ENCODE measurements around the gene ONECUT3. TPM values are rescaled to one million over a fixed set of nuclear protein-coding genes. Genes with fewer than 3 reads are reported as not detected.

Gene ONECUT3
- total RNA-seq, 3 donors from 2014 or later, result not detected

DNA sequence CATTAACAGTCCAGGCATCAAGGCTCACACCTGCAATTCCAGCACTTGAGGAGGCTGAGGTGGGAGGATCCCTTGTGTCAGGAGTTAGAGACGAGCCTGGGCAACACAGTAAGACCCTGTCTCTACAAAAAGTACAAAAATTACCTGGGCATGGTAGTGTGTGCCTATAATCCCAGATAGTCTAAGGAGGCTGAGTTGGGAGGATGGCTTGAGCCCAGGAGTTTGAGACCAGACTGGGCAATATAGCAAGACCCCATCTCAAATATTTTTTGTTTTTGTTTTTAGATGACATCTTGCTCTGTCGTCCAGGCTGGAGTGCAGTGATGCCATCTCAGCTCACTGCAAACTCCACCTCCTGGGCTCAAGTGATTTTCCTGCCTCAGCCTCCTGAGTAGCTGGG lies 40.1 kb upstream of the ONECUT3 start:
- intact Hi-C loops (cut with DNase I; ENCODE audit: low total_unique reads), result no loop called here
- Histone ChIP-seq H3K4me1 (no peaks in the 10 kb centered on the region), H3K27me3 (peaks cover 0 to 34% of the 10 kb centered on the region in 2 donors), H3K9me3 (no peaks in the 10 kb centered on the region), H3K27ac (no peak overlapping the region), H3K4me3 (no peak overlapping the region), H3K36me3 (no peaks in the 10 kb centered on the region)
- TF ChIP-seq POLR2A (IDR thresholded peaks at IDR 0.05) (no peak), POLR2AphosphoS5 (IDR thresholded peaks at IDR 0.05) (no peak)
- TF ChIP-seq, protein P1, sequence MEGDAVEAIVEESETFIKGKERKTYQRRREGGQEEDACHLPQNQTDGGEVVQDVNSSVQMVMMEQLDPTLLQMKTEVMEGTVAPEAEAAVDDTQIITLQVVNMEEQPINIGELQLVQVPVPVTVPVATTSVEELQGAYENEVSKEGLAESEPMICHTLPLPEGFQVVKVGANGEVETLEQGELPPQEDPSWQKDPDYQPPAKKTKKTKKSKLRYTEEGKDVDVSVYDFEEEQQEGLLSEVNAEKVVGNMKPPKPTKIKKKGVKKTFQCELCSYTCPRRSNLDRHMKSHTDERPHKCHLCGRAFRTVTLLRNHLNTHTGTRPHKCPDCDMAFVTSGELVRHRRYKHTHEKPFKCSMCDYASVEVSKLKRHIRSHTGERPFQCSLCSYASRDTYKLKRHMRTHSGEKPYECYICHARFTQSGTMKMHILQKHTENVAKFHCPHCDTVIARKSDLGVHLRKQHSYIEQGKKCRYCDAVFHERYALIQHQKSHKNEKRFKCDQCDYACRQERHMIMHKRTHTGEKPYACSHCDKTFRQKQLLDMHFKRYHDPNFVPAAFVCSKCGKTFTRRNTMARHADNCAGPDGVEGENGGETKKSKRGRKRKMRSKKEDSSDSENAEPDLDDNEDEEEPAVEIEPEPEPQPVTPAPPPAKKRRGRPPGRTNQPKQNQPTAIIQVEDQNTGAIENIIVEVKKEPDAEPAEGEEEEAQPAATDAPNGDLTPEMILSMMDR (IDR thresholded peaks at IDR 0.05), result no peak
- no peak for DNase-seq (ENCODE audit: low spot score in 2 of 2)

DNA sequence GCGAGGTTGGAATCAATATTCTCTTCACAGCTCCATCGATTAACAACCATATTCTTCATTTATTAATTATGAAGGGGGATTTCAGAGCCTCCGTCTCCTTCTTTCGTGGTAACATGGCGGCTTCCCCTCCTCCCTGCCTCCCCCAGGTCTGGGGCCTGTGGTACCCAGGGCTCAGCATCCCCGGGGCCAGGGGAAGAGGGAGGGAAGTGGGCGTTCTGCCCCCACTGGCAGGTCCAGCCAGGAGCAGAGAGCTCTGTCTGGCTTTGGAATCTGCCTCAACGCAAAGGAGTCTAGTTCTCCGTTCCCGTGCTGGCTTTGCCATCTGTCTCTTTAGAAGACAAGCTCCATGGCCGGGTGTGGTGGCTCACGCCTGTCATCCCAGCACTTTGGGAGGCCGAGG lies 37.8 kb upstream of the ONECUT3 start:
- intact Hi-C loops (cut with DNase I; ENCODE audit: low total_unique reads), result no loop called here
- TF ChIP-seq POLR2A (IDR thresholded peaks at IDR 0.05) (no peak), POLR2AphosphoS5 (IDR thresholded peaks at IDR 0.05) (no peak)
- TF ChIP-seq, protein P1 (IDR thresholded peaks at IDR 0.05), result no peak

DNA sequence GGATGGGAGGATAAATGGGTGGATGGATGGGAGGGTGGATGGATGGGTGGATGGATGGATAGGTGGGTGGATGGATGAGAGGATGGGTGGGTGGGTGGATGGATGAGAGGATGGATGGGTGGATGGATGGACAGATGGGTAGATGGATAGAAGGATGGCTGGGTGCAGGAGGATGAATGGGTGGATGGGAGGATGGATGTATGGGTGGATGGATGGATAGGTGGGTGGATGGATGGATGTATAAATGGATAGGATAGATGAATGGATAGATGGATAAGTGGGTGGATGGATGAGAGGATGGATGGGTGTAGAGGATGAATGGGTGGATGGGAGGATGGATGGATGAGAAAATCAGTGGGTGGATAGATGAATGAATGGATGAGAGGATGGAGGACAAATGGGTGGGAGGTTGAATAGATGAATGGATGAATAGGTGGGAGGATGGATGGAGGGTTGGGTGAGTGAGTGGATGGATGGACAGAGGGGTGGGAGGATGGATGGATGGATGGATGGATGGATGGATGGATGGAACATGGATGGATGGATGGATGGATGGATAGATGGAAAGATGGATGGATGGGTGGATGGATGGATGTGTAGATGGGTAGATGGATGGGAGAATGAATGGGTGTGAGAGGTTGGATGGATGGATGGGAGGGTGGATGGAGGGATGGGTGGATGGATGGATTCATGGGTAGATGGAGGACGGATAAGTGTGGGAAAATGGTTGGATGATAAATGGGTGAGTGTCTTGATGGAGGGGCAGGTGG lies 35.9 kb upstream of the ONECUT3 start:
- TF ChIP-seq POLR2AphosphoS5 (IDR thresholded peaks at IDR 0.05) (no peak), POLR2A (IDR thresholded peaks at IDR 0.05) (no peak)
- TF ChIP-seq, protein P1 (IDR thresholded peaks at IDR 0.05), result no peak
- H3K27me3 ChIP-seq, result peaks cover 7 to 60% of the 10 kb centered on the region in 2 donors

More for the DNA sequence above, 37.8 kb upstream of the ONECUT3 start:
- Histone ChIP-seq H3K27ac (no peak overlapping the region), H3K4me3 (no peak overlapping the region), H3K4me1 (no peaks in the 10 kb centered on the region), H3K9me3 (no peaks in the 10 kb centered on the region), H3K27me3 (peaks cover 7 to 53% of the 10 kb centered on the region in 2 donors), H3K36me3 (no peaks in the 10 kb centered on the region)
- DNase-seq (ENCODE audit: low spot score in 2 of 2), result no peak

DNA sequence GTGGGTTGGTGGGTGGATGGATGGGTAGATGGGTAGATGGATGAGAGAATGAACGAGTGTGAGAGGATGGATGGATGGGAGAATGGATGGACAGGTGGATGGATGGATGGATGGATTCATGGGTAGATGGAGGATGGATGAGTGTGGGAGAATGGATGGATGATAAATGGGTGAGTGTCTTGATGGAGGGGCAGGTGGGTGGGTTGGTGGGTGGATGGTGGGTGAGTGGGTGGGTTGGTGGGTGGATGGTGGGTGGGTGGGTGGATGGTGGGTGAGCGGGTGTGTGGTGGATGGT lies 35.4 kb upstream of the ONECUT3 start:
- Histone ChIP-seq H3K4me1 (no peaks in the 10 kb centered on the region), H3K4me3 (no peak overlapping the region), H3K36me3 (no peaks in the 10 kb centered on the region), H3K9me3 (no peaks in the 10 kb centered on the region), H3K27me3 (peaks cover 7 to 58% of the 10 kb centered on the region in 2 donors), H3K27ac (no peak overlapping the region)
- TF ChIP-seq POLR2A (IDR thresholded peaks at IDR 0.05), result no peak
- TF ChIP-seq, protein P1 (IDR thresholded peaks at IDR 0.05), result no peak
- no peak for TF ChIP-seq POLR2AphosphoS5 (IDR thresholded peaks at IDR 0.05)
- DNase-seq (ENCODE audit: low spot score in 2 of 2), result no peak
- intact Hi-C loops (cut with DNase I; ENCODE audit: low total_unique reads), result no loop called here

More for the DNA sequence above, 35.9 kb upstream of the ONECUT3 start:
- H3K36me3 ChIP-seq, result no peaks in the 10 kb centered on the region
- no peaks in the 10 kb centered on the region for H3K9me3 ChIP-seq
- H3K4me1 ChIP-seq, result no peaks in the 10 kb centered on the region
- intact Hi-C loops (cut with DNase I; ENCODE audit: low total_unique reads), result no loop called here
- no peak overlapping the region for H3K4me3 ChIP-seq
- no peak for DNase-seq (ENCODE audit: low spot score in 2 of 2)
- H3K27ac ChIP-seq, result no peak overlapping the region

DNA sequence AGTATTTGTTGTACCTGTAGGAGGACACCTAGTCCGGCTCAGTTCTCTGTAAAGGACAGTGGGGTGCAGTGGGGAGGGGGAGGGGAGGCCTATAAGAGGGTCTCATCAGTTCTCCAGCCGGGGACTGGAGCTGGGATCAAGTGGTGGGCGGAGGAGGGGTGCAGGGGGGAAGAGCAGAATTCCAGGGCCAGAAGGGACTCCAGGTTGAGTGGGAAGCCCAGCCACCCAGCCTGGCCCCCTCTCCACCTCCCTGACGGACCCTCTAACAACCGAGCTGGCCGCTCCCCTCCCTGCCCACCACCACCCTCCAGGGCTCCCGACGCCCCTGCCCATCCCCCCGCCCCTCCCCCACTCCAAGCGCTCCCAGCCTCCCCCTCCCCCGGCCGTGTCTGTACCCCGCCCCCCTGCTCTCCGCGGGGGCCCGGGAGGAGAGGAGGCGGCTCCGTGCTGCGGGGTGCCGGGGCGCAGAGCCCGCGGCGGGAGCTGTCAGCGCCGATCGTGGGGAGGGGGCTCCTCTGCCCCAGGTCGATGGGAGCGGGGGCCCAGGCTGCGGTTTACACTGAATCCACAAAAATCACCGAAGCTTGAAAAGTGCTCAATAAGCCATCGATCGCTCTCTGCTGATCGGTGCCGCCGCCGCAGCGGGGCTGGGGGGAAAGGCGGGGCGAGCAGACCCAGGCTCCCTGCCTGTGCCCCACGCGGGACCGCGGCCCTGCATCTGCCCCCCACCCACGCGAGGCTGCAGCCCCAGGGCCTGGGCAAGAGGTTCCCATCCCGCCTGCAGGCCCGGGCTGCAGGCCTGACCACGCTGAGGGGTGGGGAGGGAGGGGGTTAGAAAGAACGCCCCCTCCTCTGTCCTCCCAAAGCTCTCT lies 34.6 kb upstream of the ONECUT3 start:
- intact Hi-C loops (cut with DNase I; ENCODE audit: low total_unique reads), result no loop called here
- no peak overlapping the region for H3K4me3 ChIP-seq
- peaks cover 7 to 54% of the 10 kb centered on the region in 2 donors for H3K27me3 ChIP-seq
- DNase-seq (ENCODE audit: low spot score in 2 of 2), result no peak
- TF ChIP-seq, protein P1 (IDR thresholded peaks at IDR 0.05), result no peak
- TF ChIP-seq POLR2A (IDR thresholded peaks at IDR 0.05), result no peak
- no peaks in the 10 kb centered on the region for H3K9me3 ChIP-seq
- no peaks in the 10 kb centered on the region for H3K36me3 ChIP-seq
- no peaks in the 10 kb centered on the region for H3K4me1 ChIP-seq
- no peak overlapping the region for H3K27ac ChIP-seq

Data from breast epithelium (tissue), 4 donors.